ENCODE results near the gene SIDT2. TPM values are rescaled to one million over a fixed set of nuclear protein-coding genes. Genes with fewer than 3 reads are reported as not detected.

The SIDT2 gene
- total and polyA plus RNA-seq, 2 of the 4 experiments (the other 2 are of a cell fraction), result 7.3 to 30.3 TPM

- H3K18ac ChIP-seq (ENCODE audit: low read depth, low read length), result no peak overlapping the region
- ChIA-PET POLR2A (ENCODE audit: unreplicated experiment) (no interaction called here), CTCF (no interaction called here)
- H3K4me2 ChIP-seq (ENCODE audit: low read depth, low read length), result no peak overlapping the region
- no peaks in the 10 kb centered on the region for H3K9me3 ChIP-seq (ENCODE audit: control insufficient read depth, insufficient read depth, low read length)
- H4K91ac ChIP-seq (ENCODE audit: insufficient read depth, low read depth, low read length), result no peak overlapping the region
- no peak overlapping the region for H3K23ac ChIP-seq (ENCODE audit: low read depth, low read length)
- intact Hi-C loops (cut with micrococcal nuclease) (no loop called here), in situ Hi-C loops (cut with MboI; ENCODE audit: low sequenced_read_pairs) (no loop called here), dilution Hi-C loops (cut with HindIII; ENCODE audit: low sequenced_read_pairs, unreplicated experiment) (no loop called here)
- ATAC-seq (ENCODE audit: low read depth), result no peak
- H2BK15ac ChIP-seq (ENCODE audit: low read depth, low read length), result no peak overlapping the region
- H2AK9ac ChIP-seq (replicated peaks; ENCODE audit: low read depth, low read length, poor library complexity), result no peak overlapping the region
- peaks cover under 1% of the 10 kb centered on the region; the same call in 1 of the 2 replicates for H4K20me1 ChIP-seq (ENCODE audit: insufficient read depth, low read length)
- H2BK5ac ChIP-seq (ENCODE audit: low read depth, low read length, poor library complexity, severe bottlenecking), result no peak overlapping the region
- H2AFZ ChIP-seq (replicated peaks; ENCODE audit: low read length, poor library complexity), result no peak overlapping the region
- H3K56ac ChIP-seq (ENCODE audit: extremely low read depth, insufficient read depth, low read length), result no peak overlapping the region
- no peak overlapping the region for H3K27ac ChIP-seq (ENCODE audit: insufficient read depth, low read length)
- H2AK5ac ChIP-seq (ENCODE audit: low read depth, low read length), result no peak overlapping the region
- DNase-seq, result no peak
- peaks cover 16% of the 10 kb centered on the region for H3K9me1 ChIP-seq (ENCODE audit: insufficient read depth, low read length)
- H3K79me1 ChIP-seq (ENCODE audit: low read depth in 1 of 2, low read length in 2 of 2), result peaks cover 18 to 60% of the 10 kb centered on the region in 2 experiments
- no peak overlapping the region for H4K5ac ChIP-seq (ENCODE audit: low read depth, low read length)
- no peak overlapping the region for H2BK120ac ChIP-seq (ENCODE audit: low read depth, low read length)
- no peaks in the 10 kb centered on the region for H3K27me3 ChIP-seq (ENCODE audit: control insufficient read depth, insufficient read depth, low read length)
- no peak overlapping the region for H3K14ac ChIP-seq (replicated peaks; ENCODE audit: low read depth, low read length)
- H3K4me3 ChIP-seq (ENCODE audit: insufficient read depth, low read depth, low read length), result no peak overlapping the region
- no peak overlapping the region for H2BK20ac ChIP-seq (ENCODE audit: low read depth, low read length)
- no peak overlapping the region for H4K8ac ChIP-seq (ENCODE audit: low read depth in 2 of 2, low read length in 2 of 2)
- WGBS, 2 experiments (ENCODE audit: extremely low coverage in 2 of 2, insufficient read length in 1 of 2), result no CpG with 5 or more reads among the region's 1 CpG
- no peak for TF ChIP-seq ELK1 (IDR thresholded peaks at IDR 0.05; ENCODE audit: borderline replicate concordance, low read depth, low read length)
- TF ChIP-seq NFE2L2 (IDR thresholded peaks at IDR 0.05; ENCODE audit: low read depth, low read length), result no peak
- TF ChIP-seq FOS (IDR thresholded peaks at IDR 0.05; ENCODE audit: low read depth, low read length), result no peak
- TF ChIP-seq USF2 (IDR thresholded peaks at IDR 0.05; ENCODE audit: low read depth, low read length), result no peak
- no peak for TF ChIP-seq MAZ (IDR thresholded peaks at IDR 0.05; ENCODE audit: borderline replicate concordance, low read depth, low read length)
- no peak for TF ChIP-seq SMC3 (IDR thresholded peaks at IDR 0.05; ENCODE audit: low read depth, low read length)
- no peak for TF ChIP-seq POLR2A (IDR thresholded peaks at IDR 0.05; ENCODE audit: low read depth, low read length)
- no peak for TF ChIP-seq CEBPB (IDR thresholded peaks at IDR 0.05; ENCODE audit: low read depth, low read length)
- TF ChIP-seq CHD1 (IDR thresholded peaks at IDR 0.05; ENCODE audit: low read depth, low read length), result no peak
- no peak for TF ChIP-seq MAFK (IDR thresholded peaks at IDR 0.05; ENCODE audit: low read depth, low read length)
- no peak for TF ChIP-seq MXI1 (IDR thresholded peaks at IDR 0.05; ENCODE audit: borderline replicate concordance, low read depth, low read length)
- TF ChIP-seq RFX5 (IDR thresholded peaks at IDR 0.05; ENCODE audit: low read depth, low read length), result no peak
- TF ChIP-seq BHLHE40 (IDR thresholded peaks at IDR 0.05; ENCODE audit: low read depth, low read length), result no peak
- no peak for TF ChIP-seq RCOR1 (IDR thresholded peaks at IDR 0.05; ENCODE audit: insufficient replicate concordance, low read length)
- no peak for TF ChIP-seq RAD21 (IDR thresholded peaks at IDR 0.05; ENCODE audit: low read length)
- no peak for TF ChIP-seq CTCF (conservative IDR thresholded peaks at IDR 0.05; ENCODE audit: low read depth, low read length)
- H3K4me1 ChIP-seq (ENCODE audit: control insufficient read depth, insufficient read depth, low read length), result peaks cover 19% of the 10 kb centered on the region
- H3K4ac ChIP-seq (ENCODE audit: low read depth, low read length), result no peak overlapping the region
- no peak overlapping the region for H3K9ac ChIP-seq (ENCODE audit: low read depth, low read length)
- BruUV-seq (replicated peaks), result no TSS peak
- H3K36me3 ChIP-seq (ENCODE audit: control insufficient read depth, insufficient read depth, low read length), result peaks cover 3% of the 10 kb centered on the region
Measured at GRCh38 chr11:117176186-117176585, 2.4 kb upstream of the SIDT2 start.
